HUES48 (cell line): Measurements from ENCODE around the gene TNS3.

ENCODE experiments used
- H3K27ac ChIP-seq: one replicate; pipeline ENCODE4 v1.7.0; 2013; ENCODE audit warnings: low read depth, low read length, inconsistent platforms
- H3K27me3 ChIP-seq: 2 replicates; pipeline ENCODE4 v1.6.1; 2013; ENCODE audit warnings: mild to moderate bottlenecking, low read length; ENCODE audit not compliant: control insufficient read depth, insufficient read depth
- H3K36me3 ChIP-seq: 2 replicates; pipeline ENCODE4 v1.6.1; 2013; ENCODE audit warnings: low read length; ENCODE audit not compliant: control insufficient read depth, insufficient read depth
- H3K4me1 ChIP-seq: 2 replicates; pipeline ENCODE4 v1.6.1; 2013; ENCODE audit warnings: mild to moderate bottlenecking, low read length; ENCODE audit not compliant: control insufficient read depth, insufficient read depth
- H3K4me3 ChIP-seq: 2 replicates; pipeline ENCODE4 v1.5.1; 2013; ENCODE audit warnings: mild to moderate bottlenecking, low read depth, low read length
- H3K9ac ChIP-seq: 2 replicates; pipeline ENCODE4 v1.6.1; 2013; ENCODE audit warnings: mild to moderate bottlenecking, low read depth, low read length, moderate library complexity
- H3K9me3 ChIP-seq: 2 replicates; pipeline ENCODE4 v1.6.1; 2013; ENCODE audit warnings: low read length; ENCODE audit not compliant: control insufficient read depth, insufficient read depth

The TNS3 gene

GRCh38 chr7:47477191-47478016 is 104.5 kb downstream of the TNS3 start:
- H3K9me3 ChIP-seq, result no peaks in the 10 kb centered on the region
- H3K27ac ChIP-seq, result no peak overlapping the region
- peaks cover 36% of the 10 kb centered on the region for H3K4me1 ChIP-seq
- no peak overlapping the region for H3K9ac ChIP-seq
- no peak overlapping the region for H3K4me3 ChIP-seq
- no peaks in the 10 kb centered on the region for H3K36me3 ChIP-seq
- peaks cover 33% of the 10 kb centered on the region for H3K27me3 ChIP-seq

GRCh38 chr7:47475880-47476227 is 106.1 kb downstream of the TNS3 start:
- no peaks in the 10 kb centered on the region for H3K9me3 ChIP-seq
- no peaks in the 10 kb centered on the region for H3K36me3 ChIP-seq
- H3K4me1 ChIP-seq, result peaks cover 37% of the 10 kb centered on the region
- H3K27ac ChIP-seq, result no peak overlapping the region
- H3K27me3 ChIP-seq, result peaks cover 19% of the 10 kb centered on the region
- no peak overlapping the region for H3K9ac ChIP-seq
- H3K4me3 ChIP-seq, result no peak overlapping the region

GRCh38 chr7:47474937-47475879 is 106.7 kb downstream of the TNS3 start:
- H3K4me3 ChIP-seq, result no peak overlapping the region
- H3K27ac ChIP-seq, result no peak overlapping the region
- no peak overlapping the region for H3K9ac ChIP-seq
- no peaks in the 10 kb centered on the region for H3K9me3 ChIP-seq
- H3K27me3 ChIP-seq, result peaks cover 17% of the 10 kb centered on the region
- no peaks in the 10 kb centered on the region for H3K36me3 ChIP-seq
- peaks cover 36% of the 10 kb centered on the region for H3K4me1 ChIP-seq

- Histone ChIP-seq H3K27me3 (peaks cover 9% of the 10 kb centered on the region), H3K36me3 (no peaks in the 10 kb centered on the region), H3K4me1 (peaks cover 29% of the 10 kb centered on the region), H3K9me3 (no peaks in the 10 kb centered on the region), H3K4me3 (no peak overlapping the region), H3K9ac (no peak overlapping the region), H3K27ac (no peak overlapping the region)
Observed at GRCh38 chr7:47474211-47474936, 107.5 kb downstream of the TNS3 start.

- Histone ChIP-seq H3K27ac (no peak overlapping the region), H3K4me3 (no peak overlapping the region), H3K4me1 (peaks cover 27% of the 10 kb centered on the region)
Observed at GRCh38 chr7:47473499-47474210, 108.3 kb downstream of the TNS3 start.

GRCh38 chr7:47472444-47473157 is 109.3 kb downstream of the TNS3 start:
- no peaks in the 10 kb centered on the region for H3K36me3 ChIP-seq
- no peak overlapping the region for H3K9ac ChIP-seq
- H3K27ac ChIP-seq, result no peak overlapping the region
- H3K4me1 ChIP-seq, result peaks cover 23% of the 10 kb centered on the region
- no peaks in the 10 kb centered on the region for H3K9me3 ChIP-seq
- no peaks in the 10 kb centered on the region for H3K27me3 ChIP-seq
- H3K4me3 ChIP-seq, result no peak overlapping the region

More at GRCh38 chr7:47473499-47474210, 108.3 kb downstream of the TNS3 start:
- Histone ChIP-seq H3K36me3 (no peaks in the 10 kb centered on the region), H3K9me3 (no peaks in the 10 kb centered on the region), H3K9ac (no peak overlapping the region), H3K27me3 (peaks cover 4% of the 10 kb centered on the region)

GRCh38 chr7:47471831-47472230 is 110.1 kb downstream of the TNS3 start:
- peaks cover 23% of the 10 kb centered on the region for H3K4me1 ChIP-seq
- H3K9ac ChIP-seq, result no peak overlapping the region
- no peaks in the 10 kb centered on the region for H3K36me3 ChIP-seq
- H3K27ac ChIP-seq, result no peak overlapping the region
- H3K4me3 ChIP-seq, result no peak overlapping the region
- no peaks in the 10 kb centered on the region for H3K27me3 ChIP-seq
- no peaks in the 10 kb centered on the region for H3K9me3 ChIP-seq

- Histone ChIP-seq H3K27me3 (no peaks in the 10 kb centered on the region), H3K9me3 (no peaks in the 10 kb centered on the region), H3K36me3 (no peaks in the 10 kb centered on the region), H3K27ac (peak overlapping the region; percentile 65), H3K4me3 (no peak overlapping the region), H3K4me1 (peaks cover 23% of the 10 kb centered on the region), H3K9ac (no peak overlapping the region)
Observed at GRCh38 chr7:47471358-47471703, 110.6 kb downstream of the TNS3 start.

- Histone ChIP-seq H3K27ac (peak overlapping the region; percentile 65), H3K4me1 (peaks cover 23% of the 10 kb centered on the region), H3K4me3 (no peak overlapping the region)
Observed at GRCh38 chr7:47470567-47471357, 111.1 kb downstream of the TNS3 start.

More at GRCh38 chr7:47470567-47471357, 111.1 kb downstream of the TNS3 start:
- Histone ChIP-seq H3K27me3 (no peaks in the 10 kb centered on the region), H3K36me3 (no peaks in the 10 kb centered on the region), H3K9me3 (no peaks in the 10 kb centered on the region), H3K9ac (no peak overlapping the region)
